DLD1 (cell line): Measurements from ENCODE around the gene PITPNC1.

Source experiments
- in situ Hi-C: cut with HindIII; loops from 2 replicates; pipeline ENCODE4 v1.10.0; 2017; ENCODE audit warnings: low sequenced_read_pairs

Gene PITPNC1

DNA sequence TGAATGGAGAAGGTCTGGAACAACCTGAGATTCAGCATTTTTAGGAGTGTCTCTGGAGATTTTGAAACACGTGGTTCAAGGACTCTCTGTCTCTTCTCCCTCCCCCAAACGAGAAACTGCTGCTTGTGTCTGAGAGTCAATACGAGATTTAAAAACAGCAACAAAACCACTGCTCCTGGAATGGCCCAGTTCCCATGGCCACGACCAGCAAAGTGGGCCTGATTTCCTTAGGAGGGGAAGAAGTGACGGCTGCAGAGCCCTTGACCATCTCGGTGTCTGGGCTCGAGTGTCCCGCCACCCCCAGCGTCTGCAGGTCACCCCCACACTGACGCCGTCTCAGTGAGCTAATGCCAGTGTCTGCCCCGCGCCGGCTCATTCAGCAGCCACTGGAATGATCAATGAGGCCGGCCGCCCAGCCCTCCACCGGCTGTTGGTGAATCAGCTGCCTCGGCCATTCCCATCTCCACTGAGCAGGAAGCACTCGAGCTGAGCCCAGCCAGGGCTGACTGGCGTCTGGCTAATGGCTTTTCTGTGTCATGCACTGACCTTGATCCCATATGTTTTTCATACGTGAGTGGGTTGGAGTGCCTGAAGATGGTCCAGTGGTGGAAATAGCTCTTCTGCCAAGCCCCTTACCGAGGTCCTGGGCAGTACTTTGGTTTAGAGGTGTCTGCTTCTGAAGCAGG lies 151.8 kb downstream of the PITPNC1 start:
- in situ Hi-C loops, result no loop called here

DNA sequence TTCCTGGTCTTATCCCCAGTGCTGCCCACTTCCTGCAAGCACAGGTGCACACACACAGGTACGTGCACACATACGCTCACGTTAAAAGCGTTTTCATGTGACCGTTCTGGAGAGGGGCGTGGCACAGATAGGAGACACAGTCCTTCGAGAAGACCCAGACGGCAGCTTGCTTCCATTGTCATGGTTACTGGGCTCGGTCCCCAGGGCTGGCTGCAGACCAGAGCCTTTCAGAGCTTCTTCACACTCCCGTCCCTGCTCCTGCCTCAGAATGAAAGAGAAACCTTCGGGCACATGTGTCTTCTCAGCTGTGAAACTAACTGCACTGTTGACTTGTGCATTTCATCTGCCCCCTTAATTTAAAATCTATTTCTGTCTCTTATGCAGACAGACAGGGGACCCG lies 154.2 kb downstream of the PITPNC1 start:
- in situ Hi-C loops, result no loop called here

DNA sequence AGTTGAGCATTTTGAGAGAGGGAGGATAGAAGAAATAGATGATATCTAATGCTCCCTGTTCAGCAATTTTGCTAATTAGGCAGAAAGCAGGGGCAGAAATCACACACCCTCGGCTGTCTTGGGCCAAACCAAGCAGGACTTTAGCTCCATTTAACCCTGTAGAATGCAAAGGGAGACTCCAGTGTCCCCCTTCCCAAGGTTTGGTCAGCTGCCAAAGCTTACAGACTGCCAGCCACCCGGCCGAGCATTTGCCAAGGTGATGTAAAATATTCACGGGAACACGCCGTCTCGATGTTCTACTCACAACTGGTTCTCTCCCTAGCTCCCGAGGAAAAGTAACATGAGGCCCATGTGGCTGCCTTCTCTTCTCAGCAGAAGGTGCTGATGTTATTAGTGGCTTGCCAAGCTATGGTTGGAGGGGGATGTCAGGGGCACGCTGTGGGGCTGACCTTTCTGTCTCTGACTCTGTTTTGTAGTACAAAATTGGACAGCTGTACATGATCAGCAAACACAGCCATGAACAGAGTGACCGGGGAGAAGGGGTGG lies 155.3 kb downstream of the PITPNC1 start:
- in situ Hi-C loops, result no loop called here

DNA sequence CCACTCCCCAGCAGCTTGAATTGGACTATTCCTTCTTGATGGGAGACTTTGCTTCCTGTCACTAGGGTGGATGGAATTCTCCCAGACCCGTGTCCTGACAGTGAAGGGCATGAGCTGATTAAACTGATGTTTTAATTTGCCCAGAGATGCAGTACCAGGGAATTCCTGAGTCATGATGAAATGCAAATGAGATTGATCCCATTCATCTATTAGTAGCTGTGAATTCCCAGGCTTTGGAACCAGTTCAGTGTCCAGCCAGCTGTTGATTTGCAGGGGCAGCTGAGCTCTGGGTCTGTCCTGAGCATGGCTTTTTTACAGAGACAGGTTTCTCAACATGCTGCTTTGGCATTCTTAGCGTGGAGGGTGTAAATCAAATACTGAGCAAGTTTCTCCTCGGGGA lies 157.9 kb downstream of the PITPNC1 start:
- in situ Hi-C loops, result no loop called here

DNA sequence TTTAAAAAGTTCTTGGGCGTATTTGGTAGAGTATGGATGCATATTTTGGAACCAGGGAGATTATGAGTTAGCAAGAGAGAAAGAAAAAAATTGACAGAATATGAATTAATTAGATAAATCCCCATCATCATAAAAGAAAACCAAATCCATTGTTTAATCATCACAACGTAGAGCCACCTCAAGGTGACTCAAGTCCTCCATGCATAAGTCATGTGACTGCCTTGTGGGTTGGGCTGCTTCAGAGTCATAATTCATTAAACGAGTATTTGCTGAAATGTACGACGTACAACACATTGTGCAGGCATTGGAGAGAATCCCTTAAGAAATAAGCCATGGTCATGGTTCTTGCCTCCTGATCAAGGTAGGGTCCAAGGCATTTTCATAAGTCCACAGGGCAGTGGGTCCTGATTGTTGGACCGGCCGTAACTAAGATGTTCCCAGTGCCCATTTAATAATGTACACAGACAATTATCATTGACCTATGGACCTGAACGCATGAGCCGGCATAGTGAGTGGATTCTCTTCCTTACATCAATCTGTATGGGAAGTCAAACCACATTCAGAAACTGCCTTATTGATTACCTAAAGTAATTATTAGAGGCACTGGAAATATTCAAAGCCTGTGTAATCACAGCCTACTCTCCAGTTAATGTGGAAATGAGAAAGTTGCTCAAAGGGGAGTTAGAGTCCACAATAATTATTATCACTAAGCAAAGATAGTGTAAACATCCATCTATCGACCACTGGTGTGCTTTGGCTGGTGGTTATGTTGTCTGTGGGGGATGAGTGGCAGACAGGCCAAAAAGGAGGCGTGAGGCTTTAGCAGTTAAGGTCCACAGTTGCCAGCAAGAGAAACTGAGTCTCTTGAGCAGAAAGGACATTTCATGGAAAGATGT lies 165.4 kb downstream of the PITPNC1 start:
- in situ Hi-C loops, result loop anchor here (10.0 kb wide), 1 partner anchor 58 kb away; no protein-coding TSS in a partner anchor

DNA sequence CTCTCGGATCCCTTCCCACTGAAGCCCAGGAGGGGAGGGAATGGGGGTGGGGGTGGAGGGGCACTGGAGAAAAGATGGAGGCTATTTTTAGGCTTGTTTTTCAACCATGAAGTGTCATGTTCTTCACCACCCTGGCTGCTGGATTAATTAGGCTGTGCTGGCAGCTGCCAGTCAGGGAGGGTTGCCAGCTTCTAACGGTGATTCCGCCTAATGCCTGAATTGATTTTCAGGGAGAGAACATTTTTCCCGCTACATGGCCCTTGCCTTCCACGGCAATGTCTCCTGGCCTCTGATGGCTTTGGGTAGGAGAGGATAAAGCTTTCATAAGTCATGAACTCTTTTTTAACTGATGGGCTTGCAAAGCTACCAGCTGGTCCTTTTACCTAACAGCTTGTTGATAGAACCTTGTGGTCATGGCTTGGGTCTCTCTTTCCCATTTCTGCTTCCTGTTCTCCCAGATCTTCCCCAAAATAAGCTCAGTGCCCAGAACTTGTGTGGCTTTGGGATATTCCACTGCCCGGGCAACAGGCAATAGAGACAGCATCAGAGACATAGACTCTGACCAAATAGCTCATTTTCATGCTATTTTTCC lies 167.4 kb downstream of the PITPNC1 start:
- in situ Hi-C loops, result loop anchor here (10.0 kb wide), 1 partner anchor 60 kb away; no protein-coding TSS in a partner anchor

DNA sequence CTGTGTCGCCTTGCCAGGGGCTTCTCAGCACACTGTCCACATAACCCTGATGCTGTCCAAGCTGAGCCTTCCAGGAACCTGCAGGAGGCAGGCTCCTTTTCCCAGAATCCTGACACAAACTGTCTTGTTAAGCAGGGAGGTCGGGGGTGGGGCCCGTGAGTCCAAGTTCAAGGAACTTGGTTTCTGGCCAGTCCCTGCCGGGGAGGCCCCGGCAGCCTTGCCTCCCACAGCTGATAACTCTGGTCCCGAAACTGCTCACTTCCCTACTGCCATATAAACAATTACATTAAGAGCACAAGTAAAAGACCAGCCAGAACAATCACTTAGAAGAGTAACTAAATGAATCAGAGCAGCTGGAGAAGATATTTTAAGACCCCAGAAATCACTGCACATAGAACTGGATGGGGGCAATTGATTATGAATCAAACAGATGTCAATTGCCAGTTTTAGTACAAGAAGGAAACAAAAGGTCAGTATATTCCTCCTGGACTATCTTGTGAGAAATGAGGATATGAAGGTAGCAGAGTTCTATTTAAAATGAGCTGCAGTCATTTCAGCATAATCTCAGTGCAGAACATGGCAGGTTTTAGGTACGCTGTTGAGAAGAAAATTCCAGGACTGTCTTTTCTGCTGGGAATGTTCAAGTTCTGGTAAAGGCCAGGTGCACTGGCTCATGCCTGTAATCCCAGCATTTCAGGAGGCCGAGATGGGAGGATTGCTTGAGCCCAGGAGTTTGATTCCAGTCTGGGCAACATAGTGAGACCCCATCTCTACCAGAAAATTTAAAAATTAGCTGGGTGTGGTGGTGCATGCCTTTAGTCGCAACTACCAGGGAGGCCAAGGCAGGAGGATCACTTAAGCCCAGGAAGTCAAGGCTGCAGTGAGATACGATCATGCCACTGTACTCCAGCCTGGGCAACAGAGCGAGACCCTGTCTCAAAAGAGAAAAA lies 169.8 kb downstream of the PITPNC1 start:
- in situ Hi-C loops, result loop anchor here (10.0 kb wide), 1 partner anchor 62 kb away; no protein-coding TSS in a partner anchor

DNA sequence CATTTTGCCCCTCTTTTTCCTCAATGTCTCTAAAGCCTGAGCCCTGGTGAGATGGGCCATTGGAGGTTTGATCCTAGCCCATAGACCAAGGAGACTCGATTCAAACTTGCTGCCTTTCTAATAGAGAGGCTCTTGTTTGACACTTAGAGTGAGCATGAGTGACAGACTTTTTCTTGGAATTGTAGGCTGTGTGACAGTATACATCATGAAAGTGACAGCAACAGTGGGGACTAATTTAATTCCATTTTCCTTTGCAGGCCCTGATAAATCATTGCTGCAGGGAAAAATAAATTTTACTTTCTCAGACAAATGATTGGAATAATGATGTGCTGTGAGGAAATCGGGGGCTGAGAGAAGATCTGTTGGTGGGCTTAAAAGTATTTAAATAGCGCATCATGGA lies 171.6 kb downstream of the PITPNC1 start:
- in situ Hi-C loops, result loop anchor here (10.0 kb wide), 1 partner anchor 64 kb away; no protein-coding TSS in a partner anchor

DNA sequence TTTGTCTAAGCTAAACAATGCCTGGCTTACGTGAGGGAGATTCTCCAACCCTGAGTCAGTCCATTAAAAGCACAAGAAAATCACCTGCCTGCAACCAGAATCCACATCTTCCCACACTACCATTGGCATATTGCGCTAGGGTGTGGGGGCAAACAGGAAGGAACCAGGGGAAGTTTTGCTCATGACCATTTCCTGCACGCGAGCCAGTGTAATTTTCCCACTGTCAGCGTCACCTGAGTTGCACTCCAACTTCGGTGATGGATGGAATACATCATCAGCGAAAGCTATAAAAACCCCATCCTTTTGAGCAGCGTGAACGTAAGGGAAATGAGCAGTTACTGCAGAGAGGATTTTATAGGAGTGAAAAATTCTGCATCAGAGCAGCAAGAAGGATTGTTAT lies 172.7 kb downstream of the PITPNC1 start:
- in situ Hi-C loops, result loop anchor here (10.0 kb wide), 1 partner anchor 65 kb away; no protein-coding TSS in a partner anchor

DNA sequence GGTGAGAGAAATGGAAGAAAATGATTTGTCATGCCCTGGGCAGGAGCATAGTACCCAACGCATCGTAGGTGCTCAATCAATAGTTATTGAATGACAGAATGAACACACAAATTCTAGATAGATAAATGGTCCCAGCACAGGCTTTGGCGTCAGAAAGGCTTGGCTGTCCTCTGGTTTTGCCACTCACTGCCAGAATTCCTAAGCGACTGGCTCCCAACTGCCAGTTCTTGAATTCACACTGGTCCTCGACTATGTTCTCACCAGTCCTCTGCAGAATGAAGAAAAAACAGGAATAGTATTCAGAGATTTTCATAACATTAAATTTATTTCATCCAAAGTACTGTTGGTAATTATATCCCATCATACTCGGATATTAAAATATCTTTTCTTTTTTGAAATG lies 177.6 kb downstream of the PITPNC1 start:
- in situ Hi-C loops, result no loop called here

DNA sequence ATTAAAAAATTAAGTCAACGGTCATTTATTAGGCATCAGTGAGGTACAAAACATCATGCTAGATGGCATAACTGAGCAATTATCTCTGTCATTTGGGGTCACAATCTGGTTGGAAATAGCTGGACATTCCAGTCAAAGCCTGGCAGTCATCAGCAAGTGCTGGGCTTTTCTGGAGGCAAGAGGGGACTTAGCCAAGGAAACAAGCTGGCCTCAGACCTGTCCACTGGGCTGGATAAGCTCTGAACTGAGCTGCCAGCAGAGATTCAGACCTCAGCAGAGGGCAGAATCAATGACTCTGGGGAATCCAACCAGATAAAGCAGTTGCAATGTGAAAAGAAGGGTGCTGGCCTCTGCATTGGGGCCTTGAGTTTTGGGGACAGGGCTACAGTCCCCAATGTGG lies 178.8 kb downstream of the PITPNC1 start:
- in situ Hi-C loops, result no loop called here

DNA sequence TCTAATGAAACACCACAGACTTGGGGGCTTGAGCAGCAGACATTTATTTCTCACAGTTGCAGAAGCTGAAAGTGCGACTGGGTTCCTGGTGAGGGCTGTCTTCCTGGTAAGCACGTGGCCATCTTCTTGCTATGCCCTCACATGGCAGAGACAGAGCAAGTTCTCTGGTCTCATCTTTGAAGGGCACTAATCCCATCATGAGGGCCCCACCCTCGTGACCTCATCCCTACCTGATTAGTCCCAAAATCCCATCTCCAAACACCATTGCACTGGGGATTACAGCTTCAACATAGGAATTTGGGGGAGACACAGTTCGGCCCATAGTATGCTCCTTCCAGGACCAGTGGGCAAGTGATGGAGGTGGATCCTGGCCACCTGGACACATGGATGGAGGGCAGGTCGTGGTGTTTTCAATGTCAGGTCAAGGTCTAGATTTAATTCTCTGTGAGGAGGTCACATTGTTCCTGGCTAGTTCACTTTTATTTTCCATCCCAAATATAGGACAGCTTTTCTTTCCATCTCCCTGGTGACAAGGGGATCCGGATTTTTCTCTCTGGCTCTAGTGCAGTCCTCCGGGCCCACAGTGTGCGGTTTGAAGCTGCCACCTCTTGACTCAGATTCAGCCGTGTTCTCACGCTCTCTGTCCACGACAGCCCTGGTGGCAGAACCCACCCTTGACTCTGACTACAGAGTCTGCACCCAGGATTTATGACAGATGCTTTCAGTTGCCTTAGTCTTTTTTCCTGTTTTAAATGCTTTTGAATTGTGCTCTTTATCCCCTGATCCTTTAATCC lies 180.2 kb downstream of the PITPNC1 start:
- in situ Hi-C loops, result no loop called here

DNA sequence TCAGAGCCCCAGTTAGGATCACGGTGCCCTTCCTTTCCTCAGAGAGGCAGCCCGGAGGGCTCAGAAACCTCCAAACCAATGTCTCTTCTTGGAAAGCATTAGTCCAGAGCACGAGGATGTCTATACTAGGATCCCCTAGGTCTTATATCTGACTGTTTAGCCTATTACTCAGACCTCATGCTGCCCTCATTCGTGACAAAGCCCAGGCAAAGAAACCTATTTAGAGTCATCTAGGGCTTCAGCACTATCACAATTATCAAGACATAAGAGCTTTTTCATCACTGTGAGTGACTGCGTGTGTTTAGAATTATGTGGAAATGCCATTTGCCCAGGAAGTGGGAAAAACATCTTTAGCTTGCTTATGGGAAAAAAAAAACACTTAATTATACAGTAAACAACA lies 180.8 kb downstream of the PITPNC1 start:
- in situ Hi-C loops, result no loop called here

DNA sequence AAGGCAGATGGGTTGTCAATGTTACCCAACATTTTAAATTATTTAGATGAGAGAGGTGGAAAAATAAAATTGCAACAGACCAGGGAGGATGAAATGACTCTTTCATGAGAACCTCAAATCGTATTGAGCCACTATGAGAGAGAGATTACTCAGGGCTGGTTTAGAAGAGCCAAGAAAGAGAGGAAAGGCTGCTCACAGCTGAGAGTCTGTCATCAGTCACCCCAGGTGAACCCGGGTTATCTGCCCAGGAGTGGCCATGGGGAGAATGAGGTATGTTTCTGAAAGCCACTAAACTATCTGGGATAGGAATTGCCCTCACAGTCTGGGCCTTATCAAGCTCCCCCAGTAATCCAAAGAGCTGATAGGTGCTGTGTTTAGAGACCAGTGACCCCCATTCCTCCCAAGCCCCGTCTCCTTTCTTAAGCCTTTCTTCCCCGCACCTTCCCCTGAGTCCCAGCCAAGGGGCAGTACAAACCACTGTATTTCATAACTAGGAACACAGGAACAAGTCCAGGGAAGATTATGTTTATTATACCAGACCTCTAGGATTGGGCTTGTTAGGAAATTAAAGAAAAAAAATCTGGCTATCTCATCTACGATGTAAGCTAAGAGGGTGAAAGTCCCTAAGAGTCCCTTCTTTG lies 181.8 kb downstream of the PITPNC1 start:
- in situ Hi-C loops, result no loop called here

DNA sequence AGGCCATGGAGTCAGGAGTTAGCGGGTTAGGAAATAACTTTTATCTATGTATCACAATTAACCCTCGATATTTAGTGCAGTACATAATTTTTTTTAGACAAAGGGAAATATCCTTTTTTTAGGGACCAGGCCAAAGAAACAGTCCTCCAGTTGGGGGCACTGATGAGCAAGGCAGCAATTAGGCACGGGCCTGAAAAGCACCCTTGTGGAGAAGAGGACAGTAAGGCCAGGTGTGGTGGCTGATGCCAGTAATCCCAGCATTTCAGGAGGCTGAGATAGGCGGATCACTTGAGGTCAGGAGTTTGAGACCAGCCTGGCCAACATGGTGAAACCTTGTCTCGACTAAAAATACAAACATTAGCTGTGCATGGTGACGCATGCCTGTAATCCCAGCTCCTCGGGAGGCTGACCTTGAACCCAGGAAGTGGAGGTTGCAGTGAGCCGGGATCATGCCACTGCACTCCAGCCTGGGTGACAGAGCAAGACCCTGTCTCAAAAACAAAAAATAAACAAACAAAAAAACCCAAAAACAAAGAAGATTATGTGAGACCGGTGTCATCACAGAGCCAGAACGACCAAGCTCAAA lies 182.4 kb downstream of the PITPNC1 start:
- in situ Hi-C loops, result no loop called here

DNA sequence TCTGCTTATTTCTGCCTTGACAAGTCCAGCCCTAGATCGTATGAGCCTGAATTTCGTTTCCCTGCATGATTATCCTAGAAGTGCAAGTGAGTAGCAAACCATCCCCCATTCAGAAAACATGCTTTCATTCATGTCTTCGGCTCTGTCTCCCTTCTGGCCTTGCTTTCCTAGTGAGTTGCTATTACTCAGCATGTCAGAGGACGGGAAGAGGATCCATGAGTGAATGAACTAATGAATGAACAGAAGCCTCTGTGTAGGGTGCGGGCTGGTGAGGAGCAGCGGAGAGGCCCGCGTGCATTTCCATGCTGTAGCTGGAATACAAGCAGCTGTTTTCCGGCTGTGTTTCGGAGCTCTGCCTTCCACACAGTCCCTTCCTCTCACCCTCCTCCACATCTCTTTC lies 184.9 kb downstream of the PITPNC1 start:
- in situ Hi-C loops, result no loop called here

DNA sequence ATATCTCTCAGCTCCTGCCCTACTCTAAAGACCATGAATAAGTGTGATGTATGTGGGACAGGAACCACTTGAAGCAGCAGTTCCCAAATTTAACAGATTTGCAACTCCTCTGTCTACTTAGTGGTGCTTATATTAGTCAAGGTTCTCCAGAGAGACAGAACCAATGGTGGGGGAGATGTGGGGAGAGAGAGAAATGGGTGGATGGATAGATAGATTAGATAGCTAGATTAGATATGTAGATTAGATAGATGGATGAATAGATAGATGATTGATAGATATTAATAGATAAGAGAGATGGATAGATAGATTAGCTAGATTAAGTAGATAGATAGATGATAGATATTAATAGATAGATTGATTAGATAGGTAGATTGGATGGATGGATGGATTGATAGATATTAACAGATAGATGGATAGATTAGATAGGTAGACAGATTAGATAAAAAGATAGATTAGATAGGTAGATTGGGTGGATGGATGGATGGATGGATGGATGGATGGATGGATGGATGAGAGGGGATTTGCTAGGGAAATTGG lies 186.7 kb downstream of the PITPNC1 start:
- in situ Hi-C loops, result no loop called here

DNA sequence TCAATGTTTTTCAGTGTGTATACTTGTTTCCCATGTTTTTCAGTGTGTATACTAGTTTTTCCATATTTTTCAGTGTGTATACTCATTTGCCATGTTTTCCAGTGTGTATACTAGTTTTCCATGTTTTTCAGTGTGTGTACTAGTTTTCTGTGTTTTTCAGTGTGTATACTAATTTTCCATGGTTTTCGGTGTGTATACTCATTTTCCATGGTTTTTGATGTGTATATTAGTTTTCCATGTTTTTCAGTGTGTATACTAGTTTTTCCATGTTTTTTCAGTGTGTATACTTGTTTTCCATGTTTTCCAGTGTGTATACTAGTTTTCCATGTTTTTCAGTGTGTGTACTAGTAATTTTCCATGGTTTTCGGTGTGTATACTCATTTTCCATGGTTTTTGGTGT lies 188.0 kb downstream of the PITPNC1 start:
- in situ Hi-C loops, result no loop called here
